HG03439 (cell line): ENCODE data around the gene KCNH4.
"Not testable (repeated sequence)": the region's sequence is repeated elsewhere in the genome, so short reads cannot be mapped to it uniquely, and the experiment has no call there.

Source experiments
- ATAC-seq: cut with Tn5 transposase; IDR thresholded peaks from one replicate; pipeline ENCODE4 v1.9.1; 2021; ENCODE audit warnings: mild to moderate bottlenecking, moderate library complexity; ENCODE audit not compliant: unreplicated experiment

KCNH4 gene

DNA sequence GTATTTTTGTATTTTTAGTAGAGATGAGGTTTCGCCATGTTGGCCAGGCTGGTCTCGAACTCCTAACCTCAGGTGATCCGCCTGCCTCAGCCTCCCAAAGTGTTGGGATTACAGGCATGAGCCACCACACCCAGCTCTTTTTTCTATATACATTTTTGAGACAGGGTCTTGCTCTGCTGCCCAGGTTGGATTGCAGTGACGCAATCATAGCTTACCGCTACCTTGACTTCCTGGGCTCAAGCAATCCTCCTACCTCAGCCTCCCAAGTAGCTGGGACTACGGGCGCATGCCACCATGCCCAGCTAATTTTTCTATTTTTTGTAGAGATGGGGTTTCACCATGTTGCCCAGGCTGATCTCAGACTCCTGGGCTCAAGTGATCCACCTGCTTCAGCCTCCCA, 40.3 kb downstream of the KCNH4 start:
- not testable (repeated sequence) for ATAC-seq

DNA sequence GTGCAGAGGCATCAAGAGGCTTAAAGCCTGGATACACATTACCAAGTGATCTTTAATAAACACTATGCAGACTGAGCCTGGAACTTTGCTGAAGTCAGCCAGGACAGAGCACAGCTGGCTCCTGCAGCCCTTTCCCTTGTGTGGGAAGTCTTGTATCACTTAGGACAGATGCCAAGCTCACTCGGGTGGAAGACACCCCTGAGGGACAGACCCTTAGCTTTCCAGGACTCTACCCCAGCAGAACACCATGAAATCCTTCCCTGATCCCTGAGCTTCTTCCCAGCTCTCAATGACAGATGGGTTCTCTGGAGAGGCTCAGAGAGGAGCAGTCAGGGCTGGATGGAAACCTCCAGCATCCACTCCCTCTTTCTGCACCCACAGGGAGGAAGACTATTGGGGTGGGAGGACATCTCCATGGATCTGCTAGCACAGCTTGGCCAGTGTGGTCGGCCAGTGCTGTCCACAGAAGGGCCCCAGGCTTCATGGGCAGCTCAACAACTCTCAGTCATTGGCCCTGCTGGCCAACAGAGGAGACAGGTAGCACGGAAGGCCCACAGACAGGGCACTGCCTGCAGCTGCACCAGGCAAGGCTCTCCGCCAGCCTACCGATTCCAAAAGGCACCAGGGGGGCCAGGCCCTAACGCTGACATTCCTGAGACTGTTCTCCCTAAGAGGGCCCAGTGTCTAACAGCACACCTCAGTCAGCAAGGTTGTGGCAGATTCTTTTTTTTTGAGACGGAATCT, 42.0 kb downstream of the KCNH4 start:
- ATAC-seq = no peak

DNA sequence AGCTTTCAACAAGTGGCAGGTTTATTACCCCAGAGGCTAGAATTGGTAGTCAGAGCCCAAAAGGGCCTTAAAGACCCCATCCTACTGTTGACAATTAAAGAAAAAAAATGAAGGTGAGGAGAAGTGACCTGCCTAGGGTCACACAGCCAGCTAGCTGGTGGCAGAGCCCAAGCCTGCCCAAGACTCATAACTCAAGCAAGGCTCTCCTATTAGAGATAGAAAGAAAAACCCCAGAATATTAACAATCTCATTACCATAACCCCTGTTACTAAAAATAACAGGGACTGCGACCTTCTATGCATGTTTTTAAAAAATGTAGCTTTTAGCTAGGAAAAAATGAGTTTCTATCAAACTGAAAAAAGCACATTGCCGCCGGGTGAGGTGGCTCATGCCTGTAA, 44.3 kb downstream of the KCNH4 start:
- no peak for ATAC-seq

DNA sequence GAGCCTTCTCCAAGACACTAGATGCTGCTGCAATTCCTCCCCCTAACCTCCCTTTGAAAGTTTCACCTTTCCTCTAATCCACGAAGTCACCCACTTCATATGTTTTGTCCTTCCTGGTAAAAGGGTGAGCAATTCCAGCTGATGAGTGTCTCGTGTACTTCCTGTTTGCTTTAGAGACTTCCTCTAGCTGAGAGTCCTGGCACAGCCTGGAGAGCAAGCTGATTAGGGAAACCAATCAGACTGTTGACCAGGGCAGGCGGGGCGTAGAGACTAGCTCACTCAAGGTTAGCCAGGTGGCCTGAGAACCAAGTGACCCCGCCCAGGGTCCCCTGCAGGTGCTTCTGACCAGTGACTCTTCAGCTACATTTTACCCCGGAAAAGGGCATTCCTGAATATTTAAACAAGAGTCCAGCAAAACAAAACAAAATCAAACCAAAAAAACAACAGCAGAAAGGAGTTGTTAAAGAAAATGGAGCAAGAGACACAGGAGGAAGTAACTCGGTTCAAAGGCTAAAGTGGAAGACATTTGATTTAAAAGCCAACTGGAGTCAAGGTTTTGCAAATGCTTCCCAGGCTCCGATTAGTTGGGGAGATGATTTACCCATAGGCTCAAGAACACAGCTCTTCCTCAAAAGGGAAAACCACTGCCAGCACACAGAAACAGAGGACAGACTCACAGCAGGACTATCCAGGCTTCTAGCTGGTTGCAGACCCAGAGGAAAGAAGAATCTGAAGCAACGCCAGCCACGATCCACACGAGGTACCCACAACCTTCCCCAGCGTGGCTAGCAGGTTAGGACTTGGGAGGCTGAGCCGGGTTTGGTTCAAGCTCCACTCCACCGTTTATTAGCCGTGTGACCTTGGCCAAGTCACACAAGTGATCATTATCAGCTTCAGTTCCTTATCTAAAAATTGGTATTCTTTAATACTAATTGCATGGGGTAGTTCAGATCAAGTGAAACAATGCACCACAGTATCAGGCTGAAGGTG, 45.0 kb downstream of the KCNH4 start:
- ATAC-seq = no peak

DNA sequence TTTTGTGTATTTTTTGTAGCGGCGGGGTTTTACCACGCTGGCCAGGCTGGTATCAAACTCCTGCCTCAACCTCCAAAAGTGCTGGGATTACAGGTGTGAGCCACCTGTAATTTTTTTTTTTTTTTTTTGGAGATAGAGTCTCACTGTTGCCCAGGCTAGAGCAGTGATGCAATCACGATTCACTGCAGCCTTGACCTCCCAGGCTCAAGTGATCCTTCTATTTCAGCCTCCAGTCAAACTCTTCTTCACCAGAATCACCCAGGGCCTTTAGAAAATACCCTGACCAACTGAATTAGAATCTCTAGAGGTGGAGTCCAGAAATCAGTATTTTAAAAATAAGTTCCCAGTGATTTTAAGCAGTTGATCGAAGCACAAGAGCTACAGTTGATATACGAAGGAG, 45.8 kb downstream of the KCNH4 start:
- no peak for ATAC-seq

- ATAC-seq = peak; percentile 60
These were observed 47.4 kb downstream of the KCNH4 start for GRCh38 chr17:42133461-42134041.

DNA sequence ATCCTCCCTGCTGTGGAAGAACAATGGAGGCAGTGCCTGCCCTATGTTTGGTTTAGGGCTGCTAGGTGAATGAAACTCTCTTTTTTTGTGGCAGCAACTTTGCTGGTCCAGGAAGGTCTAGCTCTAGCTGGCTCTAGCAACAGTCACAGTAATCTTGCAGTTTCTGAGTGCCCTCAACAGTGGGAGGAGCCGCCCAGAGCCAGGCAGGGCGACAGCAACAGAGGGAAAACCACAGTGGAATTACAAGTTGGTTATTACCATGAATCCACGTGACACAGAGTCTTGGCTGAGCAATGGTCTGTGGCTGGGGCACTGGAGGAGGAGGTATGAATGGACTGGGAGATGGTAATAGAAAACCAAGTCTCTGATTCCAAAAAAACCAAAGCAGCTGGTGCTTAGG, 48.0 kb downstream of the KCNH4 start:
- no peak for ATAC-seq

DNA sequence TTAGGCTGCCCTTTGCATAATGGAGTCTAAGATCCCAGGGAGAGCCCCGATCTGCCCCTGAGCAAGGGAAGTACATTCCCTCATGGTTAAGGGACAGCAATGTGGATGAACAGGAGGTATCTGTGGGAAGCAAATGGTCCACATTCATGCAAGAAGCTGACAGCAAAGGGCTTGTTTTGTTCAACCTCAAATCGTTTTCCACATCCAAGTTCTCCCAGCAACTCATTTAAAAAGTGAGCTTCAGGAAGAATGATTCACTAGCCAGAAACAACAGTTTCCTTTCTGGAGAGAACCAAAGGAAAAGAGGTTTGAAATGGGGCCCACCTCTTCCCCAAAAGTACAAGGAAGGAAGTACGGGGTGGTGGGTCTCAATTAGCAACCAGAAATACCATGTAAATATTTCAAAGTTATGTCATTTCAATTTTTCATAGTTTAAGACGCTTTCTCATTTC, 48.9 kb downstream of the KCNH4 start:
- ATAC-seq = no peak

DNA sequence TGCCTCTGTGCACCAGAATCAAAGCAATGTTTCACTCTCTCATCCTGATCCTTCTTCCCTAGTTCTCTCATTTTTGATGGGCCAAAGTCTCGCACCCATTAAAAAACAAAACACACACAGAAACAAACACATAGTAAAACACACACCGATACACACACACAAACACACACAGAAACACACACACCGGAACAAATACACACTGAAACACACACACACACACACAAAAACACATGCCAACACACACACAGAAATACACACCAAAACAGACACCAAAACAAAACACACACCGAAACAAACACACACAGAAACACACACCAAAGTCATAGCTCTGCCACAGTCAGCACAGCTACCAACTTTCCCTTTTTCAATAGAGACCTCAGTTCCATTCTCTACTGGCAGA, 49.7 kb downstream of the KCNH4 start:
- ATAC-seq = no peak

- no peak for ATAC-seq
These were observed 50.5 kb downstream of the KCNH4 start for GRCh38 chr17:42130310-42130936.

GRCh38 chr17:42129109-42129837, 51.7 kb downstream of the KCNH4 start:
- ATAC-seq = no peak

DNA sequence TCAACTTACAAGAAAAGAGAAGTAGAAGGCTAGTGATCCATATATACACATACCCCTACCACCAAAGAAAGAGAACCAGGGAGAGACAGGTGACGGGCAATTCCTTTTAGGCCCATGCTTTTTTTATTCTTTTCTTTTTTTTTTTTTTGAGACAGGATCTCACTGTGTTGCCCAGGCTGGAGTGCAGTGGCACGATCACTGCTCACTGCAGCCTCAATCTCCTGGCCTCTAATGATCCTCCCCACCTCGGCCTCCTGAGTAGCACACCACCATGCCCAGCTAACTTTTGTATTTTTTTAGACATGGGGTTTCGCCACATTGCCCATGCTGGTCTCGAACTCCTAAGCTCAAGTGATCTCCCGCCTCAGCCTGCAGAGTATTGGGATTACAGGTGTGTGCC, 53.5 kb downstream of the KCNH4 start:
- no peak for ATAC-seq

DNA sequence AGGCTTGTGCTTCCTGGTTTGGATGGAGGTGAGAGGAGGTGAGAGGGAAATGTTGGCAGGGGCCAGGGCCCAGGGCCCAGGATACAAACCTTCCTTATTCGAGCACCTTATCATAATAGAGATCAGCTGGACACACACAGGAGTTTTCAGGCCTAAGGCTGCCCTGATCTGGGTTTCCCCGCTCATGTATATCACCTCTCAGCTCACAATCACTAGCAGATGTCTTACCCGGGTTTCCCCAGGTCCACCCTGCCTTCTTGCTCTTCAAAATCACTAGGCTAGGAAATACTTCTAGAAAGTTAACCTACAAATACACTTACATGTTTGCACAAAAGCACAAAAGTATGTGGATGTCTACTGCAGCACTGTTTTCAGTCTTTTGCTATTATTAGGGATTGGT, 54.1 kb downstream of the KCNH4 start:
- ATAC-seq = no peak

DNA sequence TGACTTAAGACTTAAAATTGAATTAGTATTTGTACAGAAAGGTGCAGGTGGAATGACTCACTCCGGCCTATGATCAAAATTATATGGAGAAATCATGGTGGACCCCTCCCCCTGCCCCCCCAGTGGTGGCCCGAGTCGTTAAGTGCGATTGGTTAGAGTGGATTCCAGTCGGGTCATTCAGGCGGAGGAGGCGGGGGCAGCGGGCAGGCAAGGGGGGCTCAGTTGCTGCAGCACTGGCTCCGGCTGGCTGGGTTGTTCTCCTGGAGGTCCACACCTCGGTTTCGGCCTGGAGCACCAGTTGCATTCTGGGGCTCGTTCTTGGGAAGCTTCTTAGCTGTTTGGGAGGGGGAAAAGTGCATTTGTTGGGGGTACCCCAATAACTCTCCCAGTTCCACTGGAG, 55.4 kb downstream of the KCNH4 start:
- ATAC-seq = no peak

DNA sequence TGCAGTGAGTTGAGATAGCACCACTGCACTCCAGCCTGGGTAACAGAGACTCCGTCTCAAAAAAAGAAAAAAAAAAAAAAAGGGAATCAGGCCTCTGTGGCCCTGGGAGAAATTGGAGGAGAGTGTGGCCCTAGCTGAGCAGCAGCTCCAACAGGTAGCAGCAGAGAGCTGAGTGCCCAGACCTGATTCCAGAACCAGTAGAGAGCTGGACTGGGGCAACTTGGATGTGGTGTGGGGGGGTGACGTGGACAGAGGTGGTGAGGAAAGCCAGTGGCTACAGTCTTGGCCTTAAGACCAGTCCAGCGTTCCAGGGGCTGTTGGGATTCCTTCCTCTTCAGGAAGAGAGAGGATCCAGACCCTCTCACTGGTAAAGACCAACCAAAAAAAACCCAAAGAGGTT, 56.7 kb downstream of the KCNH4 start:
- no peak for ATAC-seq

DNA sequence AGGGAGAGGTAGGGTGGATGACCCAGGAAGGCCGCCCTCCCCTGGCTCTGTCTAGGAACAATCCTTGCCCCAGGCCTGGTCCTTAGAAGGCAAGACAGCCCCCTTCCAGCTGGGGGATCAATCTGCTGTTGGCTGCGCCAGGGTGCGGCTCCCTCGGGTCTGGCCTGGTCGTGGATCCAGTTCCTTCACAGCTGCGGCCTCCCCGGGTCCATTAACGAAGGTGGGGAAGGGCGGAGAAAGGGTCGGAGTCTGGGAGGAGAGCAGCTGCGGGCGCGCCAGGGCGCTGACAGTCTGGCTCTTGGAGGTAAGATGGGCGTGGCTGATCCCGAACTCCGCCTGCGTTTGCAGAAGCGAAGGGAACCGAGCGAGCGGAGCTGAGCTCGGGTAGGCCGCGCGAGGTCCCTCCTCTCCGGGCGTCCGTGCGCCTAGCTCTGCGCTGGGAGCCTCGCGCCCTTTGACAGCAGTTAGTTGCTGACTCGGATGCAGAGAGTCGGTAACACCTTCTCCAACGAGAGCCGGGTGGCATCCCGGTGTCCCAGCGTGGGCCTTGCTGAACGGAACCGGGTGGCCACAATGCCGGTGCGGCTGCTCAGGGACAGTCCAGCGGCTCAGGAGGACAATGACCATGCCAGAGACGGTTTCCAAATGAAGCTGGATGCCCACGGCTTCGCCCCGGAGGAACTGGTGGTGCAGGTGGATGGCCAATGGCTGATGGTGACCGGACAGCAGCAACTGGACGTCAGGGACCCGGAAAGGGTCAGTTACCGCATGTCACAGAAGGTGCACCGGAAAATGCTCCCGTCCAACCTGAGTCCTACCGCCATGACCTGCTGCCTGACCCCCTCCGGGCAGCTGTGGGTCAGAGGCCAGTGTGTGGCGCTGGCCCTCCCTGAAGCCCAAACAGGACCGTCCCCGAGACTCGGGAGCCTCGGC, 58.3 kb downstream of the KCNH4 start, which contains the start of gene HSPB9:
TSS of gene HSPB9 (plus strand) at position 434 of the 933 bp plus-strand sequence. CDS start at position 481, 47 bp downstream.
- ATAC-seq = no peak

DNA sequence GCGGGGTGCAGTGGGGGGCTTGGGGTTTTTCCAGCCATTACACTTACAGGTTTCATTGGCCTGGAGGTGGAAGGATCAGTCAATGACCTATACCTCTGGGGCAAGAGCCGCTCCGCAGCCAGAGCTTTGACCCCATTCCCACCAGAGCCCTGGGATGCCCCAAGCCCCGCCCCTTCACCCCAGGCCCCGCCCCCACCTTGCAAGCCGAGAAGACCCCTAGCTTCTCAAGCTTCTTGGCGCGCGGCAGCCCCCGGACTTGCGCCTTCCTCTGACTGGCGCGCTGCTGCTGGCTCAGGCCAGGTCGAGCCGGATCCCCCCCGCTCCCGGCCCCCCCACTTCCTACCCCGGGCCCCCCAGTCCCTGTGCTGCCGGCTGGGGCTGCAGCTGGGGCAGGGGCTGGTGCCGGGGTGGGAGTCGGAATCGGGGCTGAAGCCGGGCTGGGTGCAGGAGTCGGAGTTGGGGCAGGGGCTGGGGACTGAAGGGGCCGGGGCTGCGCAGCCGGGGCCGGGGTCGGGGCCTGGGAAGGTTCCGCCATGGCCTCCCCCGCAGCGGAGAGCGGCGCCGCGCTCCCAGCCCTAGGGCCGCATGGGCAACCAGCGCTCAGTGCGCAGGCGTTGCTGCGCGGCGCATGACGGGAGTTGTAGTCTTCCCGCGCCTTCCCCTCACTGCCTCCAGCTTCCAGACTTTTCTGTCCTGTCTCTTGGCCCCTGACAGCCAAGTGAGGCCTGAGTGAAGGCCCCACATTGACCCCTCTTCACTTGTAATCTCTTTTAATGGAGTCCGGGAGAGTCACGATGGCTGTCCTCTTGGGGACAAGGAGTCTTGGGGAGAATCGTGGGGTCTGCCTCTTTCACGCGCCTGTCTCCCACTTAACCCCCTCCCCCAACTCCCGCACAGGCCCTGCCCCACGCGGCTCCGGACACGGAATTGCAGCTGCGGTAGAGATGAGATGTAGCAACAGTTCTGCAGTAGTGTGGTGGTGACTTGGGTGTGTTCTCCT, 59.9 kb downstream of the KCNH4 start, which contains the start of gene KAT2A:
TSS of gene KAT2A (minus strand) at position 598 of the 1,000 bp plus-strand sequence. CDS start at position 535, 63 bp downstream.
- peak; percentile 61 for ATAC-seq
